GM19467 (cell line): Measurements from ENCODE around the gene RANBP10.
"Not testable (repeated sequence)": the region's sequence is repeated elsewhere in the genome, so short reads cannot be mapped to it uniquely, and the experiment has no call there.

Experiments
- ATAC-seq: cut with Tn5 transposase; IDR thresholded peaks from one replicate; pipeline ENCODE4 v1.9.1; 2021; ENCODE audit warnings: mild to moderate bottlenecking, moderate library complexity; ENCODE audit not compliant: unreplicated experiment

RANBP10 gene

GRCh38 chr16:67719048-67719777 is 87.1 kb downstream of the RANBP10 start, which contains the start of gene GFOD2:
GFOD2 (minus strand) TSS chr16:67719316; CDS start chr16:67685715, 33,601 bp downstream.
- ATAC-seq: peak; percentile 75

DNA sequence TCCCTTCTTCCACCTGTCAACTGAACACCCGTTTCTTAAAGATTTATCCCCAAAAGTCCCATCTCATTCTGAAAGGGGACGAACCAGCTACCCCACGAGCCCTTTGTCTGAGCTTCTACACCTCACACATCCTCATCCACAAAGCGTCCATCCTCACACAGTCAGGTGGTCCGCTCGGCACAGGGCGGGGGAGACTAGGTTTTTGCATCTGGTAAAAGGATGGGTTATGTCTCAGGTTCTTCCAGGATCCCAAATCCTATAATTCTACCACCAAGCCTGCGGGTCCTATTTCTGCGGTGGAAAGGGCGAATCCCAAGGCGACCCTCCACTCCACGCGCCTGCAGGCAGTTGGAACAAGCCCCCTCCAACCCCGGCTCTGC is 87.7 kb downstream of the RANBP10 start:
- peak; percentile 8 for ATAC-seq

- ATAC-seq: no peak
These were observed 90.3 kb downstream of the RANBP10 start for GRCh38 chr16:67716097-67716496.

DNA sequence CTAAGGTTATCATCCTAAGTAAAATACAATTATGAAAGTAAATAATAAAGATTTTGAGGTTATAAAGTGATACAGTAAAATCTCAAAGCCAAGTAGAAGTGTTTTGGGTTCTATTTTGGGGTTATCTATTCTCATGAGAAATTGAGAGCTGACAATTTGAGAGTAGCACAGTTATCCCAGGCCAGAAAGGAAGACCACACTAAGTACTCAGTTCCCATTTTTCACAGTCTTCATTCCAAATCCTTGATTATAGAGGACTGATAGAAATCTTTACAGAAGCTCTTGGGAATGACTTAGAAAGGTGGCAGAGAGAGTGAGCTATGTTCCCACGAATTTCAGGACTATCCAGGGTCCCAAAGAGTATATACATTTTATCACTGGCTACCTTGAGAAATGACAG is 91.8 kb downstream of the RANBP10 start:
- ATAC-seq: no peak

- ATAC-seq: no peak
These were observed 92.6 kb downstream of the RANBP10 start for GRCh38 chr16:67713647-67714273.

DNA sequence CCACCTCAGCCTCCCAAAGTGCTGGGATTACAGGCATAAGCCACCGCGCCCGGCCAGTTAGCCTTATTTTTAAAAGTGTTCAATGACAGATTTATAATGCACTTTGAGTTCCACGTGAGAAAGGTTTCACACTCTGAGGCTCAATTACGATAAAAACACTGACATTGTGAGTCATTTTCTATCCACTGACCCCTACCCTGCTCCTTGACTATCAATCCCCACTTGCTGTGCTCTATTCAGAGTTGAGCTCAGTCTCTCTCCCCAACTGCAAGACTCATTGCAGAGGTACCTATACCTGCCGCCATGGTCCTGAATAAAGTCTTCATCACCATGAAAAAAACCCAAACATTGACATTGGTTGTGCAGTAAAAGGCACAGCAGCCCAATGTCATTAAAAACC is 95.8 kb downstream of the RANBP10 start:
- no peak for ATAC-seq

DNA sequence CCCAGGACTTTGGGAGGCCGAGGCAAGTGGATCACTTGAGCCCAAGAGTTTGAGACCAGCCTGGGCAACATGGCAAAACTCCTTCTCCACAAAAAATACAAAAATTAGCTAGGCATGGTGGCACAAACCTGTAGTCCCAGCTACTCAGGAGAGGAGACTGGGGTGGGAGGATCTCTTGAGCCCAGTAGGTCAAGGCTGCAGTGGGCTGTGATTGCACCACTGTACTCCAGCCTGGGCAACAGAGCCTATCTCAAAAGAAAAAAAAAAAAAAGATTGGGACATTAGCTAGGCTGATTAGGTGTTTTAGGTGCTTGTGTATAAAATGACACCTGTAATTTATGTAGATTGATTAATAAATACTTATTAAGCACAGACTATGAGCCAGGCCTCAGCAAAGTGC is 97.3 kb downstream of the RANBP10 start:
- no peak for ATAC-seq

DNA sequence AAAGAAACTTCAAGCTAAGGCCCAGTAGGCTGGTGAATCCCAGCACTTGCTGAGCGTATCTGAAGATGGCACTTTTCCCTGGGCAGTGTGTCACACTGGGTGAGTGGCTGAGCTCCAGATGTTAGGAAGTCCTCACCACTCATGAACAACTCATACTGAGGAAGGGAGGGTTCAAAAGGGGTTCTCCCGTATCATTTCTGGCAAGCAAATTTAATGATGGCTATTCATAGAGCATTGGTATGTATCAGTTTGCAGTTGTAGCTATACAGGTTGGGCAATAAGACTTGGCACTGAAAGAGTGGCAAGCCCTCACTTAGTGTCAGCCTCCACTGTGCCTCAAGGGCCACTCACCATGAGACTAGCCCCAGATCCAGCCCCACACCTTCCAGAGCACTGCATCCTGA is 98.0 kb downstream of the RANBP10 start:
- no peak for ATAC-seq

DNA sequence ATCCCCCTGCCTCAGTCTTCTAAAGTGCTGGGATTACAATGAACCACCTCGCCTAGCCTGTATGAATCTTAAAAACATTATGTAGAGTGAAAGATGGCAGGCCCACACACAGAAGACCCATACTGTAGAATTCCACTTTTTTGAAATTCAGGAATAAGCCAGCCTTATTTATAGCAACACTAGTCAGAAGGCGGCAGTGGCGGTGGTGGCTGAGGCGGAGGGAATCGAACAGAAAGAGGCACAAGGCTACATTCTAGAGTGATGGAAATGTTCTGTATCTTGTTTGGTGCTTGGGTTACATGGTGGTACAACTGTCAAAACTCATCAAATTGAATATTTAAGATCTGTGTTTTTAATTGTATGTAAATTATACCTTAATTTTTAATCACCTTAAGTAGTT is 98.6 kb downstream of the RANBP10 start:
- ATAC-seq: no peak

DNA sequence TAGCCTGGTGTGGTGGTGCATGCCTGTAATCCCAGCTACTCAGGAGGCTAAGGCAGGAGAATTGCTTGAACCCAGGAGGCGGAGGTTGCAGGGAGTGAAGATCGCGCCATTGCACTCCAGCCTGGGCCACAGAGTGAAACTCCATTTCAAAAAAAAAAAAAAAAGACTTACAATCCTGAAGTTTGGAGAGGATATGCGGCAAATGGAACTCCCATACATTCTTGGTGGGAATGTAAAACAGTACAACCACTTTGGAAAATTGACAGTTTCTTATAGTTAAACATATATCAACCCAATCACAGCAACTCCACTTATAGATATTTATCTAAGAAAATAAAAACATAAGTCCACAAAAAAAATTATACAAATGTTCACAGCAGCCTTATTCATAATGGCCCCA is 99.2 kb downstream of the RANBP10 start:
- no peak for ATAC-seq

GRCh38 chr16:67704110-67704509 is 102.2 kb downstream of the RANBP10 start:
- no peak for ATAC-seq

- no peak for ATAC-seq
These were observed 102.7 kb downstream of the RANBP10 start for GRCh38 chr16:67703626-67704025.

DNA sequence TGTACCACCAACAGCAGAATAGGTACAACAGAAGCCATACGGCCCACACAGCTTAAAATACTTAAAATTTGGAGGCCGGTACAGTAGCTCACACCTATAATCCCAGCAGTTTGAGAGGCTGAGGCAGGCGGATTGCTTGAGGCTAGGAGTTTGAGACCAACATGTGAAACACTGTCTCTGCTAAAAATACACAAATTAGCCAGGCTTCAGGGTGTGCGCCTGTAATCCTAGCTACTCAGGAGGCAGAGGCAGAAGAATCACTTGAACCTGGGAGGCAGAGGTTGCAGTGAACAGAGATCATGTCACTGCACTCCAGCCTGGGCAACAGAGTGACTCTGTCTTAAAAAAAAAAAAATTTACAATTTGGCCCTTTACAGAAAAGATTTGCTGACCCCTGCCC is 104.2 kb downstream of the RANBP10 start:
- no peak for ATAC-seq

- no peak for ATAC-seq
These were observed 104.9 kb downstream of the RANBP10 start for GRCh38 chr16:67701420-67701819.

GRCh38 chr16:67699265-67699664 is 107.1 kb downstream of the RANBP10 start:
- ATAC-seq: no peak

- ATAC-seq: no peak
These were observed 108.8 kb downstream of the RANBP10 start for GRCh38 chr16:67697422-67698185.

DNA sequence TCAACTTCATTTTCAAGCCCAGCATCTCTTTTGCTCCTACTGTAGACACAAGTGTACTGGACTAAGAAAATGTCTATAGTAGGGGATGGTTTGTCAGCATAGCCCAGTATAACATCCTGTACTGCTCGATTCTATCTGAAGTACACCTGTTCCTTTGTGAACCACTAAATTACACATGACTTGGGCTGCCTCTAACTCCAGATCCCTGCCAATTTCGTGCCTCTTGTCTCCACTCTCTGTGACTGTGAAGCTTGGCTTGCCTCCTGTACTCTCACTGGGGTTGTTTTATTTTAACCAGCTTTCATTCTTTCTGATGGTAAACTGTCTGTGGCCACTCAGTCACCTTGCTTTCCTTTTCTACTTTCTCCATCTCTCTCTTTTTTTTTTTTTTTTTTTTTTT is 111.7 kb downstream of the RANBP10 start:
- ATAC-seq: no peak

- ATAC-seq: not testable (repeated sequence)
These were observed 112.7 kb downstream of the RANBP10 start for GRCh38 chr16:67693517-67694285.

- no peak for ATAC-seq
These were observed 120.8 kb downstream of the RANBP10 start for GRCh38 chr16:67685388-67686112.

- no peak for ATAC-seq
These were observed 122.6 kb downstream of the RANBP10 start for GRCh38 chr16:67683767-67684166.
